Measurements from ENCODE around the gene HEXD.

GRCh38 chr17:82394278-82394677, 23.9 kb upstream of the HEXD start:
- TF ChIP-seq BHLHE40 (IDR thresholded peaks at IDR 0.05; ENCODE audit: borderline replicate concordance) (no peak), LEF1 (IDR thresholded peaks at IDR 0.05; ENCODE audit: borderline replicate concordance) (no peak), SP1 (IDR thresholded peaks at IDR 0.05) (no peak), NFRKB (IDR thresholded peaks at IDR 0.05) (no peak), FOXM1 (IDR thresholded peaks at IDR 0.05; ENCODE audit: borderline replicate concordance) (no peak)

Measured in HEK293T (cell line).